Measurements from ENCODE around the gene NRL.

Gene NRL

DNA sequence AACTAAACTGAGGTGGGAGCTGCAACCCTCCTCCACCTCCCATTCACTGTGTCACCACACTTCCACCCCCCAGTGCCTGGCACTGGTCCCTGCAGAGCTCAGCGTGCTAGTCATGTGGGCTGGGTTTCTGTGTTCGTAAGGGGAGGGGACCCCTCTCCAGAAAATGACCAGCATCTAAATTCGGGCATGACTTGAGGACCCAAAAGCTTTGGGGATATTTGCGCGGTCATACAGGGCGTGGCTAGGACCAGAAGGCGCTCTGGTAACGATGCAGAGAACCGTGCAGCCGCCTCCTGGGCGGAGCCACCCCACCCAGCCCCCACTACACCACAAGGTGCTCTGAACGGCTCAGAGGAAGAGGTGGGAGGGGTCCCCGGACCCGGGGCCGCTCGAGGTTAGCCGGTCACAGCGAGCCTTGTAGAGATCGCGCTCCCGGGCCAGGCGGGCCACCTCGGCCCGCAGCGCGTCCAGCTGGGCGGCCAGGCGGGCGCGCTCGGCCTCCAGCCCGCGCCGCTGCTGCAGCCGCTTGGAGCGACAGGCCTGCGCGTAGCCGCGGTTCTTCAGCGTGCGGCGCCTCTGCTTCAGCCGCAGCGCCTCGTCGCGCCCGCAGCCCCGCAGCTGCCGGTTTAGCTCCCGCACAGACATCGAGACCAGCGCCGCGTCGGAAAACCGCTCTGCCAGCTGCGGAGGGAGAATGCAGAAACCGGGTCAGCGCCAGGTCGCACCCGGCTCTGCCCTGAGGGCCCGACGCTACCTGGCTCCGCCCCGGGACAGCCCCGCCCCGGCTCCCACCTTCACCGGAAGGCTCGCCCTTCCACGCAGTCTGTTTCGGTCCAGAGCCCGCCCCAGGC, 33.6 kb downstream of the NRL start:
- peak; percentile 76 for DNase-seq (ENCODE audit: low spot score)

DNA sequence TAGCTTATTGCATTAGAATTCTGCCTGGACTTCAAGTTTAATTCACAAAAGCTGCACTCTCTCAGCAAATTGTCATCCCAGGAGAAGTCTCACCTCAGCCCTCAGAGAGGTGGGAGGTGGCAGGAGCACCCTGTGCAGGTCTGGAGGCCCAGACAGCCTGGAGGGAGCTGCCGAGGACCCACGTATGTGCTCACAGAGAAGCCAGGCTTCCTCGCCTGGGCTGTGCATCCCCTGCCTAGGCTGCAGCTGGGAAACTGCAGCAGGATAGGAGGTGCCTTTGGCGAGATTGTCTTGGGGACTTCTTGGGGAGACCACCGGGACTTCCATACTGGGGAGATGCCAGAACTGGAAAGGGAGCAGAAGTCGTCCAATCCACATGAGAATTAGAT, 34.6 kb downstream of the NRL start:
- DNase-seq (ENCODE audit: low spot score), result no peak

DNA sequence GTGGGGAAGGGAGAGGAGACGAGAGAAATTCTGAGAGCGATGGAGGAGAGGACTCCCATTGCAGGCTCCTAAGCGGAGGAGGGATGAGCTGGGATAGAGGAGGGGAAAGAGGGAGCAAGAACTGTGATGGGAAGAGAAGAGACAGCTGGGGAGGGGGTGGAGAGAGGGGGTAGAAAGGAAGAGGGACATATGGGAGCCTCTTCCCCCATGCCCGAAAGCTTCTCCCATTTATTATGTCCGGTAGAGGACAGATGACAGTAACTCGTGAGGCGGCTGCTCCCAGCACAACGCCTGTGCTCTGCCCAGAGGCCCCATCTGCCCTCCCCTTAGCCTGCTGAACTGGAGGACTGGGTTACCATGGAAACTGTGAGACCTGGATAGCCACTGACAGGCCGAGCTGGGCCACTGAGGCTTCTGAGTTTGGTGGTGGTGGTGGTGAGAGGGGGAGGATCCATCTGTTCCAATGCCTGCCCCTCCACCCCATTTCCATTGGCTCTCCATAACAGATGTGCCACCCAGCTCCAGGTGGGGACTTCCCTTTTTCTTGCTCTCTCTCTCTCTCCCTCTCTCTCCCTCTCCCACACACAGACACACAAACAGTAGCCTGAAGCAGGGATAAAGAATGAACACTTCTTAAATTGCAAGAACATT, 35.1 kb downstream of the NRL start:
- DNase-seq (ENCODE audit: low spot score), result no peak

DNA sequence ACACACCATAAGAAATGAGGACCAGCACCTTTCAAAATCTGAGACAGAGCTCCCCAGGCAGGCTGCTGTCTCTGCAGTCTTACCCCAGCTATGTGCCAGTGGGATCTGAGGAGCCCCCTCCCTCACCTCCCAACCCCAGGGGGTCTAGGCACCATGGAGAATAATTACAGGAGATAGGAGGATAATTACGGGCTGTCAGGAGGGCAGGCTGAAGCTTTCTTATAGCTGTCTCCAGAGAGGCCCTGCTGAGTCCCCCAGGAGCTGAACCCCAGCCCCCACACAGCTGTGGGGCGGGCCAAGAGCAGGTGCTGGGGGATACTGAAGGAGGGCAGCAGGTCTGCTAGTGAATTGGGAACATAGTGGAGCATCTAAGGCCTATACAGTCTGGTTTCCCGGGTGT, 36.6 kb downstream of the NRL start:
- no peak for DNase-seq (ENCODE audit: low spot score)

DNA sequence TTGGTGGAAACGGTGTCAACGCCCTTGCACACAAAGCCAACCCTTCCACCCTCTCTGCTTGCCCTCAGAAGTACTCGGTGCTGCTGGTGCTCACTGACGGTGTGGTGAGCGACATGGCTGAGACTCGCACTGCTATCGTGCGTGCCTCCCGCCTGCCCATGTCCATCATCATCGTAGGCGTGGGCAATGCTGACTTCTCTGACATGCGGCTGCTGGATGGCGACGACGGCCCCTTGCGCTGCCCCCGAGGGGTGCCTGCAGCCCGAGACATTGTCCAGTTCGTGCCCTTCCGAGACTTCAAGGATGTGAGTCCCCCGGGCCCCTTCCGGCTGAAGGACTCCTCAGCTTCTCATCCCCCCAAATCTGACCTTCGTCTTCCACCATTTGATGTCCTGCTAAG, 37.7 kb downstream of the NRL start:
- no peak for DNase-seq (ENCODE audit: low spot score)

DNA sequence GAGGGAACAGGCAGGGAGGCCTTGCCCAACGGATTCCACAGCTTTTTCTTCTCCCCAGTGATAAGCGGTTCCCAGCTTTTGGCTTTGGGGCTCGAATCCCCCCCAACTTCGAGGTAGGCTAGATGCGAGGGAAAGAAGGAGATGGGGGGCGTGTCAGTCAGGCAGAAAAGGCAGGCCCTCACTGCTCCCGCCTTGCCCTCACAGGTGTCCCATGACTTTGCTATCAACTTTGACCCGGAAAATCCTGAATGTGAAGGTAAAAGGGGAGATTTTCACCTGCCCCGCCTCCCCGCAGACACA, 38.5 kb downstream of the NRL start:
- DNase-seq (ENCODE audit: low spot score), result no peak

DNA sequence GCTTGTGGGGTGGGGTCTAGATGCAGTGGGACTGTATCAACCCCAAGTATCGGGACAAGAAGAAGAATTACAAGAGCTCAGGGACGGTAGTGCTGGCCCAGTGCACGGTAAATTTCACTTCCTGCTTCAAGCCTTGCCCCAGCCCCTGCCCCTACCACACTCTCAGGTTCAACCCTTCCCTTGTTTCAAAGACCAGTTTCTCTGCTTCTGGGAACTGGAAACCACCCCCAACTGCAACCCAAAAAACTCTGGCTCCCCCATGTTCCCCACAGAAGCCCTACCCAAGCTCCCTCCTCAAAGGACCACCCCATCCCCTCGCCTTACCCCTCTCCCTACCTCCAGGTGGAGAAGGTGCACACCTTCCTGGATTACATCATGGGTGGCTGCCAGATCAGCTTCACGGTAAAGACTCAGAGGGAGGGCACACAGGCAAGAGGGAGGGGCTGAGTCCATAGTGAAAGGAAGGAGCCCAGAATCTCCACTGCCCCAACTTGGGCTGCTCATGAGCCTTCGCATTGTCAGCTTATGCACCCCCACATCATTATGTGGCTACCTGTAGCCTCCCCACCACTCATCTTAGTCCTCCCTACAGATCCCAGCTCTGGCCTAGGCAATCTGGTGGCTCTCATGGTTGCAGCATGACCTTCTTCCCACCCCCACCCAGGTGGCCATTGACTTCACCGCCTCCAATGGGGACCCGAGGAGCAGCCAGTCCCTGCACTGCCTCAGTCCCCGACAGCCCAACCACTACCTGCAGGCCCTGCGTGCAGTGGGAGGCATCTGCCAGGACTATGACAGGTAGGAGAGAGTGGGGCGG, 39.1 kb downstream of the NRL start:
- no peak for DNase-seq (ENCODE audit: low spot score)

DNA sequence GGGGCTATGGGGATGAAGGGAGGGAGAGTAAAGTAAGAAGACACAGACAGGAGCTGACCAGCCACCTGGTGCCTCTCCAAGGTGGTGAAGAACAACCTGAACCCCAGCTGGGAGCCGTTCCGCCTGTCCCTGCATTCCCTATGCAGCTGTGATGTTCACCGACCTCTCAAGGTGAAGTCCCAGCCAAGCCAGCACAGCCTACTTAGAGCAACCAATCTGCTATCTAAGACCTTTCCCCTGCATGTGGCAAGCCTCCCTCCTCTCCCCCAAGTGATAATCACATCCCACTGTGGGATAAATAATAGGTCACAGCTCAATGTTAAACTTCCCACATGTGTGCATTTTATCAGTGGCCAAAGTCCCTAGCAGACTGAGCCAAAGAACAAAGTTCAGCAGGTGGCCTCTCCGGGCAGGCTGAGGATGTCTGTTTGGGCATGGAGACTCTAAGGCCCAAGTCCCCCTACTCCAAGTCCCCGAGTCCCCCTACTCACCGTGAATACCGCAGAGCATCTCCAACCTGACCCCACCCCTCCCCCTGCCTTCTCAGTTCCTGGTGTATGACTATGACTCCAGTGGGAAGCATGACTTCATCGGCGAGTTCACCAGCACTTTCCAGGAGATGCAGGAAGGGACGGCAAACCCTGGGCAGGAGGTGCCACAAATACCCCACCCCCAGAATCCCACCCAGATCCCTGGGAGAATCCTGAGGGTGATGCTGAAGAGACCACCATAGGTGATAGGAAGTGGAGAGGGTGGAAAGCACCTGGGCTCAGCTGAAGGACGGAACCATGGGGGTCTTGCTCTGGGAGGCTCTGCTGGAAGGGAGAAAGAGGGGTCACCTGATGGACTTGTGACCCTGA, 39.9 kb downstream of the NRL start:
- DNase-seq (ENCODE audit: low spot score), result no peak

DNA sequence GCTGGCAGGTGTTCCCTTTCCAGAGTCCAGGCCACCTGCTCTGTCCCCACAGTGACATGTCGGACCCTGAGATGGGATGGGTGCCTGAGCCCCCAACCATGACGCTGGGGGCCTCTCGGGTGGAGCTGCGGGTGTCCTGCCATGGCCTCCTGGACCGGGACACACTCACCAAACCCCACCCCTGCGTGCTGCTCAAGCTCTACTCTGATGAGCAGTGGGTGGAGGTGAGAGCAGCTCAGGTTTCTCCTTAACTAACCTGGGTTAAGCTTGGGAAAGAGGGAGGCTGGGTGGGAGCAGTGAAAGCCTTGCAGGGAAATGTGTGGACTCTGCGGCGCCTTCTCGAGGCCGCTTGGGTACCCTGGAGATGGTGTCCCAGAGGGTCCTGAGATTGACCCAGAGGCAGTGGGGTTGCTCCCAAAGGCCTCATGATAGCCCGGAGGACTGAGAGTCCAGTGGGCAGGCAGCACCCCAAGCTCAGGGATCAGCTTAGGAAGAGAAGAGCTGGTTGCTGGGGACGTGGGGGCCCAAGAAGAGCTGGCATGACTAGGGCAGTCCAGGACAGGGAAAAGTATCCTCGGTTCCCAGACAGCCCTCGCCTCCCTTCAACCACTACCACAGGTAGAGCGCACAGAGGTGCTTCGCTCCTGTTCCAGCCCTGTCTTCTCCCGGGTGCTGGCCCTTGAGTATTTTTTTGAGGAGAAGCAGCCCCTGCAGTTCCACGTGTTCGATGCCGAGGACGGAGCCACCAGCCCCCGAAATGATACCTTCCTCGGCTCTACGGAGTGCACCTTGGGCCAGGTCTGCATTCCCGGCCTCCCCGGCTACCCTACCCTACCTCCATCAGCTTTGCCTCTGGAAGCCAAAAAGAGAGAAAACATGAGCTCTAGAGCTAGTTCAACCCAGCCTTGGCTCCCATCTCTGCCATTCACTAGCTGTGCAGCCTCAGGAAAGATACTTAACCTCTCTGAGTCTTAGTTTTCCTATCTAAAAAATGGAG, 41.6 kb downstream of the NRL start:
- DNase-seq (ENCODE audit: low spot score), result no peak

DNA sequence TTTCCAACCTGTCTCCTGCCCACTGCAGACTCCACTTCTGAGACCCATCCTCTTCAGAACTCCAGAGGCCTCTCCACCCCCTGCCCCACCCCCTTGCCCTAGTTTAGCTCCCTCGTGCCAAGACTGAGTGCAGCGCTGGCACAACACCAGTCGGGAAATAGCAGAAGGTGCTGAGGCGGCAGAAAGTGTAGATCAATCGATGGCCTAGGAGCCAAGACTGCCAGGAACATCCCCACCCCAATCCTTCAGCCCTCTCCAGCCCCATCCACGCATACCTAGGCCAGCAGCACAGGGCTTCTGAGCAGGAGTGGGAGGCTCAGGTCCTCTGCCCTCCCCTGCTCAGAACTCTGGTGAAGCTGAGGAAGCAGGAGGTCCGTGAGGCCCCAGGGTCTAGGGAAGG, 42.3 kb downstream of the NRL start:
- DNase-seq (ENCODE audit: low spot score), result no peak

DNA sequence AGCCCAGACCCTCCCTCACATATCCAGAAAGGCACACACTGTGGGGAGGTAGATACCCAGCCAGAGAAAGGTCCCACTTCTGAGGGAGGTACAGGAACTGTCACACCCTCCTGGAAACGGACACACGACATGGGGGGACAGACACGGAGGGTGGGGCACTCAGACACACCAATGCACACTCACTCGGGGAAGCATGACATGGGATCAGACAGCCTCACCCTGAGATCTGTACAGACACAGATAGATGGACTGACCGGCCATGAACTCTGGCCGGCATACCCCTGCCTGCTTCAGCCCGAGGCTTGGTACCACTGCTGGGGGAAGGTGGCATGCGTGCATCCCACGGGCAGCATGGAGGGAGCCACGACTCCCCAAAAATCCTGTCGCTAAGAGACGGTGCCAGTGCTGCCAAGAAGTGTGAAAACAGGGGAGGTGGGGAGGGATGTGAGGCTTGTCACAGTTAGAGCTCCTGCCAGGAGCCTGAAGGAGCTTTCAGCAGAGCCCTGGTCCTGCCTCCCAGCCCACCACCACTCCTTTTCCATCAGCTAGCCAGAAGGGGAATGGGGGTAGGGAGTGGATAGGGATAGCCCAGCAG, 42.8 kb downstream of the NRL start:
- DNase-seq (ENCODE audit: low spot score), result no peak

DNA sequence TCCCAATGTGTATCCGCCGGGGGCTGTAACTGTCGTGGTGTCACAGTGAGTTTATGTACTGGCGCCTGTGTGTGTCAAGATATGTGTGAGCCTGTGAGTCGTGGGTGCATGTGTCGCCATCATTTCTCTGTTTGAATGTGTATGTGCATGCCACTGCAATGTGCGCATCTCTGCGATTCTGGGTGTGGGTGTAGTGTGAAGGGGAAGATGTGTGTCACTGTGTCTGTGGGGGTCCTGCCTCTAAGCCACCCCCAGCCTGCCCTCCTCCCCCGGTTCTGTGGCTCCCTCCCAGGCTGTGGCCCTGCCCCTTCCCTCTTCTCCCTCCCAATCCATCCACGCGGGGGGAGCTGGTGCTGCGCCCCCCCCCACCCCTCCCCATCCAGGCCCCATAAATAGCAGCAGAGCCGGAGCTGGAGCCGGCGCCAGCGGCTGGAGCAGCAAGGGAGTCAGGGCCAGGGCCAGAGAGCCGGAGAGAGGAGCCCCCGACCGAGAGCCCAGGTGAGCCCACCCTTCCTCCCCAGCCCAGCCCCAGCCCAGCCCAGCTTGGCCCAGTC, 43.5 kb downstream of the NRL start, which contains the start of gene CPNE6:
Gene CPNE6 (plus strand): TSS at position 419 of the 554 bp plus-strand sequence. CDS start 1,375 bp downstream, outside the sequence.
- DNase-seq (ENCODE audit: low spot score), result no peak

DNA sequence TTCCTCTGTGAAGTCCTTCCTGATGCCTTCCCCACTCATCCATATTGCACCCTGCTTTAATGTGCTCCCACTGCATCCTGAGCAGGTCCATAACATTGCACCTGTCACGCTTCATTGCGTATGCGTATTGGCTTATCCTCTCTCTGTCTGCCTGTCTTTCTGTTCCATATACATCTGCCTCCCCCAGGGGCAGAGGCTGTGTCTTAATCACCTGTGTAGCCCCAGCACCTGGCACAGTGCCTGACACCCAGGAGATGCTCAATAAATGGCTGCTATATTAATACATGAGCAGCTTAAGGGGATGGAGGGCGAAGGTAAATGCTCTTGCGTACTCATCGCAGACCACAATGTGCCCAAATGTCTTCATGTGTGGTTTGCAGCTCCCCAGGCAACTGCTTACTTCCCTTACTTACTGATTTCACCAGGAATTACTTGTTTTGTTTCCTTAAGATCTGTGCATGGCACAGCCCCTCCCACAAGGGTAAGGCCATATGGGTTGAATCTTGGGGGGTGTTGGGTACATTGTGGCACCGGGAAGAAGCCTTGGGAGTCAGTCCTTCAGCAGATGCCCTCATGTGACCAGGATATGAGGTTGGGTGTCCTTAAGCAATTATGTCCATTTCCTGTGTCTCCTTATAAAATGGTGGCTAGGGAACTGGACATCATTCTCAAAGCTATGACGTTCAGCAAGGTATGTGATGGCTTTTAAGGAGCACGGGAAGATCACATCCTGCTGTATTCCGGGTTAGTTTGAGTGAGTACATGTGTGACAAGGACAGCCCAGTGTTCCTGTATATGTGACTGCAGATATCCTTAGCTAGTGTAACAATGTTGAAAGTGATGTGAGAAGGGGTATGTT, 44.2 kb downstream of the NRL start:
- no peak for DNase-seq (ENCODE audit: low spot score)

DNA sequence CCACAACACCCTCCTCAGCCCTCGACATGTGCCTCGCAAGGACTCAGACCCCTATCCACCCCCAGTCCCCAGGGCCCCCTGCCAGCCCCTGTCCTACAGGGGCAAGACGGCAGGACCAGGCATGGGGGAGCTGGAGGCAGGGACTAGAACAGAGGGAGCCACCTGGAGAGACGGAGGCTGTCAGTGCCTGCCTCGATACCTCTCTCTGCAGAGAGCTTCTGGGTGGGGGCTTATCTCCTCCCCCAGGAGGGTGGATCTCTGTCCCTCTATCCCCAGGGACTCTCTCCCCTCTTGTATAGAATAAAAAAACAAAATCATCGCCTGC, 45.4 kb downstream of the NRL start:
- no peak for DNase-seq (ENCODE audit: low spot score)

DNA sequence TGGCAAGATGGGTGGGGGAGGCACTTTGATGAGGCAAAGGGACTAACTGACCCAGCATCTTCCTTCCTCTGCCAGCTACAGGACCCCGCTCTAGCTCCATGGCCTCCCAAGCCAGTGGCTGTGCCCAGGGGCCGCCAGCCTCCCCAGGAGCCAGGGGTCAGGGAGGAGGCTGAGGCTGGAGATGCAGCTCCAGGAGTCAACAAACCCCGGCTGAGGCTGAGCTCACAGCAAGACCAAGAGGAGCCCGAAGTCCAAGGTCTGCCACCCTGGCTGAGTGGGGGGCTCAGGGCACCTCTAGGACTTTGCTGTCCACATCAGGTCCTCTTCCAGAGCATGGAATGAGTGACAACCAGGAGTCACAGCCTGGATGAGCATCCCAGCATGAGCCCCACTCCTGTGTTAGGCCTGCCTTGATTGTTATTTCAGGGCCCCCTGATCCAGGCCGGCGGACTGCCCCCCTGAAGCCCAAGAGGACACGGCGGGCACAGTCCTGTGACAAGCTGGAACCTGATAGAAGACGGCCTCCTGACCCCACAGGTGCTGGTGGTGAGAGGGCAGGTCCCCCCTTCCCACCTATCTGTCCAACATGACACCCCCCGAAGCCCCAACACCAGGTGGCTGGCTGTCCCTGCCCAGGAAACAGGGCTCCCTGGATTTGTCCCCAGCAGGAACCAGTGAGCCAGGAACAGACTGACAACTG, 45.9 kb downstream of the NRL start:
- no peak for DNase-seq (ENCODE audit: low spot score)

DNA sequence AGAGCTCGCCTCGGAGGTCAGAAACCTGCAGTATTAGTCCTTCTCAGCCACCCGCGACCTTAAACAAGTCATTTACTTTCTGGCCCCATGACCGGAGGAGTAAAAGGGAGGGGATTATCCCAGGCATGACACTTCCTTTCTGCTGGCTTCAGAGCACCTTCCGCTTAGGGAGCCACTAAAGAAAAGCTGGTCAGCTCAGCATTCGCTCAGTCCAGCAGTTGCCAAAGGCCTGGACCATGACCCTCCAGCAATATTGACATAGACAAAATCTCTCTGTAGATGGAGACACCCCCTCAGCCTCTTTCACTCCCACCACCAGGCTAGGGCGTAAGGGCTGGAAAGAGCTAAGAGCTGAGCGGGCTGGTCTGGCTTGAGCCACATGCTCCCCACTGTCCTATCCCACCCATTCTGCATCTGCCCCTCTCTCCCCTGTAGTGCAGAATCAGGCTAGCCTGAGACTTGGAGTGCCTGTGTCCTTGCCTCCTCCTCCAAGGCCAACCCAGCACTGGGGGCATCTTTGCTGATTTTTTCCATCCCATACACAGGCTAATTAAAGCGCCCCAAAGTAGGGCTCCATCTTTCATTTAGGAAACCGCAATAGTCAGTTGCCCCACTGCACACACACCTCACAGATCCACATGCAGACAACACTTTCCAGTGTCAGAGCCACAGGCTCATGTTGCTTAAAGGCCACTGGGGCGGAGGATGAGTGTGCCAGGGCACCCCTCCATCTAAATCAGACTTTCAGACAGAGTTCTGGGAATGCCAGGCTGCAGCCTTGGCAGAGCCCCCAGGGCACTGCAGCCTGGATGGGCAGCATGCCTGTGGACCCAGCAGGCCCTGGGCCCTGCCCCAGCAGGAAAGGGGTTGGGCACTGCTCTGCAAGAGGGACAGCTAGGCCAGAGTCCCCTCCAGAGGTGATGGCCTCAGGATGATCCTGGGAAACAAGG, 47.3 kb downstream of the NRL start:
- DNase-seq (ENCODE audit: low spot score), result no peak

DNA sequence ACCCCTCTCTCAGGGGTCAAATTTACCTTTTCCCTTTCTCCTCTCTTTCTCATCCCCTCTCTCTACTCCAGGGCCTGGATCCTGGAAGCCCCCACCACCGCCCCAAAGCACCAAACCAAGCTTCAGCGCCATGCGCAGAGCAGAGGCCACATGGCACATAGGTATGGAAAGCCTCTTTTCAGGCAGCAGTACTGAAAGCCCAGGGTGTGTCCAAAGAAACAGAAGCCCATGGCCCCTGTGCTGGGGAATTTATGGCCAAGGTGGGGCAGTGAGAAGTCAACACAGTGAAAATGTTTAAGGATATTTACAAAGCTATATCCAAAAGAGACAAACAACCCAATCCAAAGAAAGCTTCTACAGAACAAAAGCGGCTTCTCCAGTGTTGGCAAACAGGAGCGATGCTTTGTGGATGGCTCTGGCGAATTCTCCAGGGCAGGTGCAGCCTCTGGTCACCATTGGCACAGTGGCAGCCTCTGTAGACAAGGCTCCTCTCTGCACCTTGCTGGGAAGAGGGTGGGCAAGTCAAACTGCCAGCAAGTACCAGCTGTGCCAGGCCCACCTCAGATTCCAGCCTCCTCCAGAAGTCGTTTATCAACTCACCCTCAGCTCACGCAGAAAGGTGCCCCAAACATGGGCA, 48.1 kb downstream of the NRL start:
- DNase-seq (ENCODE audit: low spot score), result no peak

Measured in AG20443 (cell line).